HepG2 (cell line): ENCODE data around the gene SDK2. TPM values are rescaled to one million over a fixed set of nuclear protein-coding genes. Genes with fewer than 3 reads are reported as not detected.

ENCODE experiments used
- DNMT1 ChIP-seq: sonication (generic); formaldehyde crosslinking; IDR thresholded peaks from 2 replicates; pipeline ENCODE4 v1.5.1; 2020; ENCODE audit warnings: mild to moderate bottlenecking, missing genetic modification reagents
- E2F5 ChIP-seq: sonication (generic); formaldehyde crosslinking; conservative IDR thresholded peaks from 2 replicates; pipeline ENCODE4 v1.4.0; 2020; ENCODE audit warnings: missing genetic modification reagents
- KLF16 ChIP-seq, 2 experiments: sonication (generic) in 1 of 2; formaldehyde crosslinking in 1 of 2; IDR thresholded peaks; 2 replicates each; pipeline versions ENCODE4 v1.6.1 to v1.8.0; 2016 to 2023; ENCODE audit warnings: missing genetic modification reagents in 2 of 2, missing compliant biosample characterization in 1 of 2
- MAFK ChIP-seq, 2 experiments: IDR thresholded peaks in 1 of 2; conservative IDR thresholded peaks in 1 of 2; 2 replicates each; pipeline ENCODE4 v1.6.1; 2011; ENCODE audit warnings: improper control_type of control experiment in 2 of 2, low read length in 2 of 2
- MAZ ChIP-seq, 2 experiments: sonication (generic) in 1 of 2; formaldehyde crosslinking in 1 of 2; IDR thresholded peaks; 2 replicates each; pipeline versions ENCODE4 v1.5.0 to v1.6.1; 2012 to 2020; ENCODE audit warnings: low read depth in 2 of 2, mild to moderate bottlenecking in 2 of 2, borderline replicate concordance in 1 of 2, improper control_type of control experiment in 1 of 2, low read length in 1 of 2, missing genetic modification reagents in 1 of 2, moderate library complexity in 1 of 2
- NFRKB ChIP-seq: fragments of 450-650 bp; IDR thresholded peaks from 2 replicates; pipeline ENCODE4 v1.6.1; 2017
- NR2F1 ChIP-seq, 2 experiments: fragments of 450-650 bp in 1 of 2; formaldehyde crosslinking in 1 of 2; IDR thresholded peaks; 2 replicates each; pipeline versions ENCODE4 v1.5.0 to v1.6.1; 2016 to 2020; ENCODE audit warnings: mild to moderate bottlenecking in 1 of 2, missing compliant biosample characterization in 1 of 2, missing genetic modification reagents in 1 of 2, moderate library complexity in 1 of 2
- TCF12 ChIP-seq, 2 experiments: fragments of 450-650 bp in 1 of 2; sonication (generic) in 1 of 2; formaldehyde crosslinking in 1 of 2; IDR thresholded peaks; 2 replicates each; pipeline versions ENCODE4 v1.6.1 to v1.8.0; 2017 to 2022; ENCODE audit warnings: antibody characterized with exemption in 1 of 2, mild to moderate bottlenecking in 1 of 2, missing genetic modification reagents in 1 of 2, moderate library complexity in 1 of 2
- TFE3 ChIP-seq: IDR thresholded peaks from 2 replicates; pipeline ENCODE4 v1.6.1; 2016
- ZC3H13 ChIP-seq: sonication (generic); formaldehyde crosslinking; IDR thresholded peaks from 2 replicates; pipeline ENCODE4 v1.8.1; 2023; ENCODE audit warnings: mild to moderate bottlenecking, missing genetic modification reagents, moderate library complexity
- ZFYVE20 ChIP-seq: sonication (generic); formaldehyde crosslinking; IDR thresholded peaks from 2 replicates; pipeline ENCODE4 v1.8.0; 2023; ENCODE audit warnings: low read depth, mild to moderate bottlenecking, moderate library complexity, missing genetic modification reagents, borderline replicate concordance
- ZIK1 ChIP-seq: sonication (generic); formaldehyde crosslinking; IDR thresholded peaks from 2 replicates; pipeline ENCODE4 v1.5.0; 2020; ENCODE audit warnings: mild to moderate bottlenecking, low read depth, missing genetic modification reagents, borderline replicate concordance
- ZNF282 ChIP-seq: fragments of 450-650 bp; IDR thresholded peaks from 2 replicates; pipeline ENCODE4 v1.6.1; 2018; ENCODE audit not compliant: partially characterized antibody
- polyA plus RNA-seq, 8 experiments: library from polyadenylated mRNA; depleted of rRNA in 3 of 8; stranded (reverse) in 7 of 8; unstranded in 1 of 8; fragments of >200 nt; fragmentation: Illumina TruSeq in 4 of 8; extraction: Trizol in 4 of 8; gene quantifications; 2 replicates each; pipeline versions ENCODE4 v1.2.1 to v1.2.3, GENCODE V29; 2011 to 2016; ENCODE audit warnings: low read depth in 4 of 8, missing spikeins in 1 of 8, mixed read lengths in 1 of 8; ENCODE audit not compliant: insufficient read depth in 1 of 8
- total RNA-seq, 5 experiments: library from RNA; depleted of rRNA; stranded (reverse); fragments of >200 nt; fragmentation: Illumina TruSeq; extraction: Trizol; gene quantifications; 2 replicates each; pipeline ENCODE4 v1.2.3, GENCODE V29; 2016; ENCODE audit warnings: low read depth in 1 of 5
- TF ChIP-seq, protein P1 (sequence below): sonication (generic); formaldehyde crosslinking; conservative IDR thresholded peaks from 2 replicates; pipeline ENCODE4 v1.4.0; 2020; ENCODE audit warnings: missing genetic modification reagents
- TF ChIP-seq, protein P2 (sequence below): sonication (generic); formaldehyde crosslinking; IDR thresholded peaks from 2 replicates; pipeline ENCODE4 v1.9.0; 2021; ENCODE audit warnings: mild to moderate bottlenecking, missing genetic modification reagents

Gene SDK2
- total and polyA plus RNA-seq, 2 of the 13 experiments (the other 11 are each of a cell fraction or from before 2014, with no cell fraction given): not detected

DNA sequence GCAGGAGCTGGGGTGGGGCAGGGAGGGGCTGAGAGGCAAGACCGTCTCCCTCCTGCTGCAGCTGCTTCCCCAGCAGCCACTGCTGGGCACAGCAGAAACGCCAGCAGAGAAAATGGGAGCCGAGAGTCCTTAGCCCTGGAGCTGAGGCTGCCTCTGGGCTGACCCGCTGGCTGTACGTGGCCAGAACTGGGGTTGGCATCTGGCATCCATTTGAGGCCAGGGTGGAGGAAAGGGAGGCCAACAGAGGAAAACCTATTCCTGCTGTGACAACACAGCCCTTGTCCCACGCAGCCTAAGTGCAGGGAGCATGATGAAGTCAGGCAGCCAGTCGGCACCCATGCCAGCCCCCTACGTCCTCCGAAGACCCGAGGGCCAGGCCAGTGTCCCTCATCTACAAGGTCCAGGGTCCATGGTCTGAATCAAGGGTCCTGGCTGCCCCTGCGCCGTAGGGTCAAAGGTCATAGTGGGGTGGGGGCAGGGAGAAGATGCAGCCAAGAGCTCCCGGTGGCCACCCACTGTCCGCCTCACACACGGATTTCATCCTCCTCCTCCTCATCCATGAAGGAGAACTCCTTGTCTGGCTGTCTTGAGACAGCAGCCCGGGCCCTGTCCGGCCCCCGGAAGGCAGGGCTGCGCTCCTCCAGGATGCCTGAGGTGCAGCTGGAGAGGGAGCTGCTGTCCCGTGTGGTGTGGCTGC lies 359.2 kb downstream of the SDK2 start (continued):
- TF ChIP-seq ZC3H13 (CRISPR knock-in tag): peak; percentile 90; the same call in 1 of the 2 replicates
- no peak for TF ChIP-seq MAFK (conservative IDR thresholded peaks at IDR 0.05 in 1 of 2, IDR thresholded peaks at IDR 0.05 in 1 of 2; ENCODE audit: low read length in 2 of 2)
- no peak for TF ChIP-seq DNMT1
- no peak for TF ChIP-seq ZFYVE20
- no peak for TF ChIP-seq ZNF282
- no peak for TF ChIP-seq TCF12 (IDR thresholded peaks at IDR 0.05)
- no peak for TF ChIP-seq TCF12 (CRISPR knock-in tag; IDR thresholded peaks at IDR 0.05)
- TF ChIP-seq, protein P1, sequence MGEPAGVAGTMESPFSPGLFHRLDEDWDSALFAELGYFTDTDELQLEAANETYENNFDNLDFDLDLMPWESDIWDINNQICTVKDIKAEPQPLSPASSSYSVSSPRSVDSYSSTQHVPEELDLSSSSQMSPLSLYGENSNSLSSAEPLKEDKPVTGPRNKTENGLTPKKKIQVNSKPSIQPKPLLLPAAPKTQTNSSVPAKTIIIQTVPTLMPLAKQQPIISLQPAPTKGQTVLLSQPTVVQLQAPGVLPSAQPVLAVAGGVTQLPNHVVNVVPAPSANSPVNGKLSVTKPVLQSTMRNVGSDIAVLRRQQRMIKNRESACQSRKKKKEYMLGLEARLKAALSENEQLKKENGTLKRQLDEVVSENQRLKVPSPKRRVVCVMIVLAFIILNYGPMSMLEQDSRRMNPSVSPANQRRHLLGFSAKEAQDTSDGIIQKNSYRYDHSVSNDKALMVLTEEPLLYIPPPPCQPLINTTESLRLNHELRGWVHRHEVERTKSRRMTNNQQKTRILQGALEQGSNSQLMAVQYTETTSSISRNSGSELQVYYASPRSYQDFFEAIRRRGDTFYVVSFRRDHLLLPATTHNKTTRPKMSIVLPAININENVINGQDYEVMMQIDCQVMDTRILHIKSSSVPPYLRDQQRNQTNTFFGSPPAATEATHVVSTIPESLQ (CRISPR knock-in tag): no peak
- TF ChIP-seq NR2F1 (CRISPR knock-in tag; IDR thresholded peaks at IDR 0.05): peak in 1 of 2 experiments; percentile 15; a peak in 1 of 4 replicates
- TF ChIP-seq NFRKB: no peak
- no peak for TF ChIP-seq ZIK1 (CRISPR knock-in tag)
- TF ChIP-seq TFE3 (CRISPR knock-in tag): no peak
- TF ChIP-seq MAZ (IDR thresholded peaks at IDR 0.05; ENCODE audit: borderline replicate concordance, low read depth, low read length): no peak
- no peak for TF ChIP-seq MAZ (CRISPR knock-in tag; IDR thresholded peaks at IDR 0.05; ENCODE audit: low read depth)
- TF ChIP-seq, protein P2, sequence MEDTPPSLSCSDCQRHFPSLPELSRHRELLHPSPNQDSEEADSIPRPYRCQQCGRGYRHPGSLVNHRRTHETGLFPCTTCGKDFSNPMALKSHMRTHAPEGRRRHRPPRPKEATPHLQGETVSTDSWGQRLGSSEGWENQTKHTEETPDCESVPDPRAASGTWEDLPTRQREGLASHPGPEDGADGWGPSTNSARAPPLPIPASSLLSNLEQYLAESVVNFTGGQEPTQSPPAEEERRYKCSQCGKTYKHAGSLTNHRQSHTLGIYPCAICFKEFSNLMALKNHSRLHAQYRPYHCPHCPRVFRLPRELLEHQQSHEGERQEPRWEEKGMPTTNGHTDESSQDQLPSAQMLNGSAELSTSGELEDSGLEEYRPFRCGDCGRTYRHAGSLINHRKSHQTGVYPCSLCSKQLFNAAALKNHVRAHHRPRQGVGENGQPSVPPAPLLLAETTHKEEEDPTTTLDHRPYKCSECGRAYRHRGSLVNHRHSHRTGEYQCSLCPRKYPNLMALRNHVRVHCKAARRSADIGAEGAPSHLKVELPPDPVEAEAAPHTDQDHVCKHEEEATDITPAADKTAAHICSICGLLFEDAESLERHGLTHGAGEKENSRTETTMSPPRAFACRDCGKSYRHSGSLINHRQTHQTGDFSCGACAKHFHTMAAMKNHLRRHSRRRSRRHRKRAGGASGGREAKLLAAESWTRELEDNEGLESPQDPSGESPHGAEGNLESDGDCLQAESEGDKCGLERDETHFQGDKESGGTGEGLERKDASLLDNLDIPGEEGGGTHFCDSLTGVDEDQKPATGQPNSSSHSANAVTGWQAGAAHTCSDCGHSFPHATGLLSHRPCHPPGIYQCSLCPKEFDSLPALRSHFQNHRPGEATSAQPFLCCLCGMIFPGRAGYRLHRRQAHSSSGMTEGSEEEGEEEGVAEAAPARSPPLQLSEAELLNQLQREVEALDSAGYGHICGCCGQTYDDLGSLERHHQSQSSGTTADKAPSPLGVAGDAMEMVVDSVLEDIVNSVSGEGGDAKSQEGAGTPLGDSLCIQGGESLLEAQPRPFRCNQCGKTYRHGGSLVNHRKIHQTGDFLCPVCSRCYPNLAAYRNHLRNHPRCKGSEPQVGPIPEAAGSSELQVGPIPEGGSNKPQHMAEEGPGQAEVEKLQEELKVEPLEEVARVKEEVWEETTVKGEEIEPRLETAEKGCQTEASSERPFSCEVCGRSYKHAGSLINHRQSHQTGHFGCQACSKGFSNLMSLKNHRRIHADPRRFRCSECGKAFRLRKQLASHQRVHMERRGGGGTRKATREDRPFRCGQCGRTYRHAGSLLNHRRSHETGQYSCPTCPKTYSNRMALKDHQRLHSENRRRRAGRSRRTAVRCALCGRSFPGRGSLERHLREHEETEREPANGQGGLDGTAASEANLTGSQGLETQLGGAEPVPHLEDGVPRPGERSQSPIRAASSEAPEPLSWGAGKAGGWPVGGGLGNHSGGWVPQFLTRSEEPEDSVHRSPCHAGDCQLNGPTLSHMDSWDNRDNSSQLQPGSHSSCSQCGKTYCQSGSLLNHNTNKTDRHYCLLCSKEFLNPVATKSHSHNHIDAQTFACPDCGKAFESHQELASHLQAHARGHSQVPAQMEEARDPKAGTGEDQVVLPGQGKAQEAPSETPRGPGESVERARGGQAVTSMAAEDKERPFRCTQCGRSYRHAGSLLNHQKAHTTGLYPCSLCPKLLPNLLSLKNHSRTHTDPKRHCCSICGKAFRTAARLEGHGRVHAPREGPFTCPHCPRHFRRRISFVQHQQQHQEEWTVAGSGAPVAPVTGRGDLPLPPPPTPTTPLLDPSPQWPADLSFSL (CRISPR knock-in tag): no peak
- TF ChIP-seq KLF16 (CRISPR knock-in tag; IDR thresholded peaks at IDR 0.05): no peak
- no peak for TF ChIP-seq E2F5
